K562 (cell line): ENCODE measurements around the gene CIB1. TPM values are rescaled to one million over a fixed set of nuclear protein-coding genes. Genes with fewer than 3 reads are reported as not detected.
A peak's percentile ranks its signal among the peaks of the same experiment; 100 is the strongest.

Experiments
- ARHGAP35 ChIP-seq: fragments of 450-650 bp; IDR thresholded peaks from 2 replicates; pipeline ENCODE4 v1.6.1; 2018; ENCODE audit not compliant: partially characterized antibody
- BCOR ChIP-seq: fragments of 450-650 bp; IDR thresholded peaks from 2 replicates; pipeline ENCODE4 v1.6.1; 2016
- CBX2 ChIP-seq: fragments of 200-600 bp; sonication (generic); IDR thresholded peaks from one replicate; pipeline ENCODE4 v1.6.1; 2012; ENCODE audit warnings: mild to moderate bottlenecking, low read length, inconsistent platforms; ENCODE audit not compliant: insufficient read depth, poor library complexity, severe bottlenecking
- CHD2 ChIP-seq: IDR thresholded peaks from 2 replicates; pipeline ENCODE4 v1.6.1; 2011; ENCODE audit warnings: low read depth, low read length
- E2F1 ChIP-seq: sonication (generic); formaldehyde crosslinking; IDR thresholded peaks from 2 replicates; pipeline ENCODE4 v1.8.1; 2023; ENCODE audit warnings: mild to moderate bottlenecking, missing genetic modification reagents, moderate library complexity
- ESRRB ChIP-seq: fragments of 250-450 bp; sonication (Bioruptor Pico); IDR thresholded peaks from 2 replicates; pipeline ENCODE4 v1.5.0; 2020; ENCODE audit warnings: mild to moderate bottlenecking, moderate library complexity, borderline replicate concordance
- EWSR1 ChIP-seq: fragments of 450-650 bp; IDR thresholded peaks from 2 replicates; pipeline ENCODE4 v1.6.1; 2018; ENCODE audit warnings: borderline replicate concordance, mild to moderate bottlenecking, low read depth, moderate library complexity; ENCODE audit not compliant: partially characterized antibody
- FOXK2 ChIP-seq, 2 experiments: fragments of 450-650 bp; IDR thresholded peaks in 1 of 2; conservative IDR thresholded peaks in 1 of 2; 2 replicates each; pipeline ENCODE4 v1.6.1; 2016; ENCODE audit warnings: low read depth in 2 of 2, mild to moderate bottlenecking in 1 of 2
- HDAC6 ChIP-seq: IDR thresholded peaks from 2 replicates; pipeline ENCODE4 v1.6.1; 2012; ENCODE audit warnings: low read depth, mild to moderate bottlenecking, control low read depth, inconsistent platforms, low read length, moderate library complexity
- KLF13 ChIP-seq: fragments of 450-650 bp; IDR thresholded peaks from 2 replicates; pipeline ENCODE4 v1.6.1; 2016; ENCODE audit warnings: missing genetic modification characterization, low read depth, mild to moderate bottlenecking, missing compliant biosample characterization, moderate library complexity, borderline replicate concordance
- MYC ChIP-seq, 2 experiments: fragments of 250-450 bp in 1 of 2; sonication (Bioruptor Pico) in 1 of 2; IDR thresholded peaks; 2 replicates each; pipeline versions ENCODE4 v1.5.1 to v1.6.1; 2012 to 2021; ENCODE audit warnings: low read depth in 2 of 2, borderline replicate concordance in 1 of 2, improper control_type of control experiment in 1 of 2, low read length in 1 of 2, mild to moderate bottlenecking in 1 of 2, moderate library complexity in 1 of 2
- NCOR1 ChIP-seq: fragments of 450-650 bp; IDR thresholded peaks from 2 replicates; pipeline ENCODE4 v1.6.1; 2016; ENCODE audit warnings: mild to moderate bottlenecking, moderate library complexity
- NFIC ChIP-seq: fragments of 450-650 bp; IDR thresholded peaks from 2 replicates; pipeline ENCODE4 v1.6.1; 2017; ENCODE audit warnings: mild to moderate bottlenecking, inconsistent platforms
- RFX1 ChIP-seq: fragments of 450-650 bp; IDR thresholded peaks from 2 replicates; pipeline ENCODE4 v1.6.1; 2016; ENCODE audit warnings: mild to moderate bottlenecking, moderate library complexity
- SMAD1 ChIP-seq: fragments of 150-350 bp; IDR thresholded peaks from 2 replicates; pipeline ENCODE4 v1.6.1; 2014; ENCODE audit warnings: low read length, low read depth; ENCODE audit not compliant: partially characterized antibody
- SMARCC2 ChIP-seq: fragments of 450-650 bp; IDR thresholded peaks from 2 replicates; pipeline ENCODE4 v1.6.1; 2017; ENCODE audit warnings: antibody characterized with exemption, moderate library complexity, mild to moderate bottlenecking, low read depth
- STAT6 ChIP-seq: sonication (generic); formaldehyde crosslinking; IDR thresholded peaks from 2 replicates; pipeline ENCODE4 v1.8.1; 2023; ENCODE audit warnings: mild to moderate bottlenecking, missing genetic modification reagents
- ZFP36 ChIP-seq: fragments of 150-350 bp; IDR thresholded peaks from 2 replicates; pipeline ENCODE4 v1.6.1; 2018; ENCODE audit warnings: low read length, low read depth; ENCODE audit not compliant: partially characterized antibody
- ZKSCAN1 ChIP-seq: fragments of 150-350 bp; IDR thresholded peaks from 2 replicates; pipeline ENCODE4 v1.6.1; 2016; ENCODE audit warnings: low read depth, low read length
- ZNF133 ChIP-seq: fragments of 250-450 bp; sonication (Bioruptor Pico); IDR thresholded peaks from 2 replicates; pipeline ENCODE4 v1.4.0; 2020; ENCODE audit warnings: mild to moderate bottlenecking
- ZNF143 ChIP-seq: sonication (generic); formaldehyde crosslinking; IDR thresholded peaks from 2 replicates; pipeline ENCODE4 v1.9.0; 2022; ENCODE audit warnings: mild to moderate bottlenecking, missing genetic modification reagents
- ZNF175 ChIP-seq: fragments of 200-800 bp; sonication (Bioruptor generic); IDR thresholded peaks from 2 replicates; pipeline ENCODE4 v1.6.1; 2016; ENCODE audit warnings: low read depth, mild to moderate bottlenecking, missing genetic modification characterization, missing compliant biosample characterization
- ZNF354B ChIP-seq: fragments of 250-450 bp; sonication (Bioruptor Pico); IDR thresholded peaks from 2 replicates; pipeline ENCODE4 v1.4.0; 2020
- ZNF449 ChIP-seq: fragments of 250-450 bp; sonication (Bioruptor Pico); IDR thresholded peaks from 2 replicates; pipeline ENCODE4 v1.8.0; 2022; ENCODE audit warnings: moderate library complexity, mild to moderate bottlenecking, inconsistent platforms
- ZNF696 ChIP-seq: fragments of 250-450 bp; sonication (Bioruptor Pico); conservative IDR thresholded peaks from 2 replicates; pipeline ENCODE4 v1.4.0; 2020; ENCODE audit warnings: mild to moderate bottlenecking, moderate library complexity
- ZNF785 ChIP-seq: fragments of 250-450 bp; sonication (Bioruptor Pico); IDR thresholded peaks from 2 replicates; pipeline ENCODE4 v1.4.0; 2020; ENCODE audit warnings: mild to moderate bottlenecking
- polyA plus RNA-seq, 8 experiments: library from polyadenylated mRNA; depleted of rRNA in 4 of 8; stranded (reverse) in 5 of 8; unstranded in 3 of 8; fragments of >200 nt; fragmentation: Nextera tagmentation in 2 of 8; fragmentation: Illumina TruSeq in 1 of 8; extraction: Ambion mirVana in 2 of 8; extraction: Trizol in 1 of 8; gene quantifications; 2 replicates each; pipeline versions ENCODE4 v1.2.1 to v1.2.3, GENCODE V29; 2011 to 2014; ENCODE audit warnings: inconsistent platforms in 1 of 8, missing spikeins in 1 of 8
- total RNA-seq, 7 experiments: library from RNA; depleted of rRNA in 6 of 7; stranded (reverse); fragments of >200 nt in 6 of 7; fragmentation: Illumina TruSeq in 2 of 7; extraction: Trizol in 2 of 7; gene quantifications; 2 replicates each; pipeline versions ENCODE4 v1.2.1 to v1.2.3, GENCODE V29; 2011 to 2021; ENCODE audit warnings: low replicate concordance in 1 of 7

The CIB1 gene
- total and polyA plus RNA-seq, 9 of the 15 experiments (the other 6 are each of a cell fraction or from before 2014, with no cell fraction given): 14.9 to 136 (median 64.5) TPM

GRCh38 chr15:90232941-90233386 lies 777 bp downstream of the CIB1 start (continued):
- TF ChIP-seq RFX1 (no peak), NFIC (no peak), ARHGAP35 (no peak), NCOR1 (no peak), ESRRB (CRISPR knock-in tag) (no peak), ZNF785 (CRISPR knock-in tag) (no peak), FOXK2 (conservative IDR thresholded peaks at IDR 0.05 in 1 of 2, IDR thresholded peaks at IDR 0.05 in 1 of 2; ENCODE audit: low read depth in 2 of 2) (no peak), BCOR (no peak), EWSR1 (no peak), E2F1 (CRISPR knock-in tag) (no peak), ZNF175 (no peak), CBX2 (no peak), SMARCC2 (no peak), SMAD1 (no peak), ZKSCAN1 (peak; percentile 60; the same call in 1 of the 2 replicates), ZFP36 (no peak), HDAC6 (no peak), KLF13 (tag) (no peak), ZNF449 (CRISPR knock-in tag) (no peak), ZNF354B (no peak), STAT6 (no peak), ZNF133 (CRISPR knock-in tag) (no peak), CHD2 (no peak), ZNF696 (CRISPR knock-in tag) (no peak), ZNF143 (no peak), MYC (IDR thresholded peaks at IDR 0.05; ENCODE audit: low read depth, low read length) (no peak), MYC (CRISPR knock-in tag; IDR thresholded peaks at IDR 0.05; ENCODE audit: borderline replicate concordance, low read depth) (no peak)
